A549 (cell line): ENCODE measurements around the gene KLHL29. TPM values are rescaled to one million over a fixed set of nuclear protein-coding genes. Genes with fewer than 3 reads are reported as not detected.

ENCODE experiments used
- ATAC-seq, 2 experiments: fragments of 200-7000 bp in 1 of 2; fragments of >200 bp in 1 of 2; cut with Nextera tagmentation in 1 of 2; cut with Tn5 transposase in 1 of 2; 3 replicates each; pipeline versions ENCODE4 v1.8.0 to v1.9.1; 2018 to 2020; ENCODE audit warnings: mild to moderate bottlenecking in 1 of 2, moderate library complexity in 1 of 2
- CTCF ChIA-PET: fragments of 300-600 bp; sonication (Branson Sonifier 250); formaldehyde crosslinking; extraction: SDS; loops from one replicate; lab custom pipeline; 2021; ENCODE audit warnings: antibody characterized with exemption, inconsistent platforms; lab: Yijun Ruan, JAX
- POLR2A ChIA-PET: fragments of 350-600 bp; formaldehyde crosslinking; extraction: SDS; loops from one replicate; lab custom pipeline; 2021; ENCODE audit warnings: antibody characterized with exemption, inconsistent platforms; lab: Yijun Ruan, JAX
- DNase-seq, 2 experiments: peaks; one replicate each; pipeline versions ENCODE4 v3.0.0 to v3.0.0-alpha.2; 2011 to 2016; ENCODE audit warnings: low read depth in 1 of 2, low spot score in 1 of 2
- FAIRE-seq: peaks from 2 replicates; lab custom pipeline; 2011; peaks lifted over from hg19 to GRCh38; lab: Jason Lieb, UNC
- H3K27ac ChIP-seq, 2 experiments: fragments of >200 bp; sonication (Bioruptor Twin); formaldehyde crosslinking; 3 replicates each; pipeline ENCODE4 v1.5.1; 2016 to 2017
- H3K4me1 ChIP-seq: fragments of >200 bp; sonication (Bioruptor Twin); formaldehyde crosslinking; 3 replicates; pipeline ENCODE4 v1.6.1; 2016
- H3K4me2 ChIP-seq: fragments of >200 bp; sonication (Bioruptor Twin); formaldehyde crosslinking; 3 replicates; pipeline ENCODE4 v1.6.1; 2016
- H3K4me3 ChIP-seq: fragments of >200 bp; sonication (Bioruptor Twin); formaldehyde crosslinking; 3 replicates; pipeline ENCODE4 v1.5.1; 2016
- H3K9me3 ChIP-seq: fragments of >200 bp; sonication (Bioruptor Twin); formaldehyde crosslinking; 3 replicates; pipeline ENCODE4 v1.6.1; 2016
- BHLHE40 ChIP-seq: IDR thresholded peaks from 2 replicates; pipeline ENCODE4 v1.6.1; 2012; ENCODE audit warnings: low read depth, low read length, inconsistent platforms
- CEBPB ChIP-seq, 2 experiments: fragments of >200 bp in 1 of 2; sonication (Bioruptor Twin) in 1 of 2; formaldehyde crosslinking in 1 of 2; IDR thresholded peaks; 2 replicates each; pipeline ENCODE4 v1.6.1; 2012 to 2016
- CHD4 ChIP-seq: fragments of 200-600 bp; sonication (generic); IDR thresholded peaks from 2 replicates; pipeline ENCODE4 v1.6.1; 2016; ENCODE audit warnings: antibody characterized with exemption, mild to moderate bottlenecking, borderline replicate concordance
- EP300 ChIP-seq, 2 experiments: fragments of >200 bp; sonication (Bioruptor Twin); formaldehyde crosslinking; IDR thresholded peaks; 2 replicates in 1 of 2; 3 replicates in 1 of 2; pipeline ENCODE4 v1.6.1; 2016 to 2017
- FOXS1 ChIP-seq: fragments of 250-450 bp; sonication (Bioruptor Pico); IDR thresholded peaks from 2 replicates; pipeline ENCODE4 v1.5.0; 2020; ENCODE audit warnings: mild to moderate bottlenecking, moderate library complexity
- HOXA7 ChIP-seq: fragments of 250-450 bp; sonication (Bioruptor Pico); IDR thresholded peaks from 2 replicates; pipeline ENCODE4 v1.5.0; 2020; ENCODE audit warnings: mild to moderate bottlenecking, moderate library complexity
- KDM1A ChIP-seq: fragments of 200-600 bp; sonication (generic); IDR thresholded peaks from 2 replicates; pipeline ENCODE4 v1.6.1; 2016; ENCODE audit warnings: low read depth, mild to moderate bottlenecking
- KDM5A ChIP-seq: fragments of 200-600 bp; sonication (generic); IDR thresholded peaks from 2 replicates; pipeline ENCODE4 v1.6.1; 2016; ENCODE audit warnings: antibody characterized with exemption, mild to moderate bottlenecking
- MAFK ChIP-seq: fragments of 450-650 bp; IDR thresholded peaks from 2 replicates; pipeline ENCODE4 v1.6.1; 2014; ENCODE audit not compliant: partially characterized antibody
- MYC ChIP-seq: IDR thresholded peaks from 2 replicates; pipeline ENCODE4 v1.6.1; 2012; ENCODE audit warnings: mild to moderate bottlenecking, inconsistent platforms, low read length, improper control_type of control experiment, borderline replicate concordance
- RAD21 ChIP-seq, 2 experiments: fragments of >200 bp in 1 of 2; sonication (Bioruptor Twin) in 1 of 2; formaldehyde crosslinking in 1 of 2; IDR thresholded peaks in 1 of 2; conservative IDR thresholded peaks in 1 of 2; 2 replicates in 1 of 2; 3 replicates in 1 of 2; pipeline ENCODE4 v1.6.1; 2012 to 2018; ENCODE audit warnings: inconsistent platforms in 1 of 2
- RNF2 ChIP-seq: fragments of 200-600 bp; sonication (generic); IDR thresholded peaks from 2 replicates; pipeline ENCODE4 v1.6.1; 2016; ENCODE audit warnings: low read depth, mild to moderate bottlenecking, antibody characterized with exemption, moderate library complexity, borderline replicate concordance
- SREBF2 ChIP-seq: fragments of 450-650 bp; IDR thresholded peaks from 2 replicates; pipeline ENCODE4 v1.6.1; 2014; ENCODE audit warnings: mild to moderate bottlenecking, moderate library complexity
- TP53 ChIP-seq: fragments of 250-450 bp; sonication (Bioruptor Pico); IDR thresholded peaks from 2 replicates; pipeline ENCODE4 v1.5.0; 2021; ENCODE audit warnings: mild to moderate bottlenecking, moderate library complexity
- ZFP36 ChIP-seq: fragments of 450-650 bp; IDR thresholded peaks from 2 replicates; pipeline ENCODE4 v1.6.1; 2014; ENCODE audit warnings: borderline replicate concordance; ENCODE audit not compliant: partially characterized antibody
- ZSCAN20 ChIP-seq: fragments of 250-450 bp; sonication (Bioruptor Pico); IDR thresholded peaks from 2 replicates; pipeline ENCODE4 v1.8.0; 2022; ENCODE audit warnings: mild to moderate bottlenecking, moderate library complexity
- WGBS: methylation state at CpG from one replicate; pipeline ENCODE4 v1.1.6; 2017; ENCODE audit errors: missing lambda C conversion rate; 5-methylcytosine and 5-hydroxymethylcytosine counted together
- polyA plus RNA-seq, 4 experiments: library from polyadenylated mRNA; depleted of rRNA in 3 of 4; stranded (reverse); fragments of >200 nt; fragmentation: RNase III in 1 of 4; extraction: RNeasy Plus Mini Kit Qiagen cat#74134 plus additional on column Dnase treatment in 1 of 4; gene quantifications; 2 replicates in 3 of 4; 3 replicates in 1 of 4; pipeline ENCODE4 v1.2.3, GENCODE V29; 2011 to 2017
- TF ChIP-seq, protein P1 (sequence below): fragments of >200 bp; sonication (Bioruptor Twin); formaldehyde crosslinking; IDR thresholded peaks from 3 replicates; pipeline ENCODE4 v1.5.1; 2016
- TF ChIP-seq, protein P2 (sequence below): IDR thresholded peaks from 2 replicates; pipeline ENCODE4 v1.6.1; 2012
- TF ChIP-seq, protein P3 (sequence below): IDR thresholded peaks from 2 replicates; pipeline ENCODE4 v1.6.1; 2012
- TF ChIP-seq, protein P4 (sequence below): fragments of 450-650 bp; IDR thresholded peaks from 2 replicates; pipeline ENCODE4 v1.6.1; 2014; ENCODE audit warnings: antibody characterized with exemption
- TF ChIP-seq, protein P5 (sequence below): IDR thresholded peaks from 2 replicates; pipeline ENCODE4 v1.6.1; 2012; ENCODE audit warnings: low read depth, borderline replicate concordance
- TF ChIP-seq, protein P6 (sequence below): fragments of >200 bp; sonication (Bioruptor Twin); formaldehyde crosslinking; IDR thresholded peaks from 2 replicates; pipeline ENCODE4 v1.6.1; 2016

KLHL29 gene
- polyA plus RNA-seq, 2 of the 4 experiments (the other 2 are of a cell fraction), result 1.3 to 2.5 TPM

DNA sequence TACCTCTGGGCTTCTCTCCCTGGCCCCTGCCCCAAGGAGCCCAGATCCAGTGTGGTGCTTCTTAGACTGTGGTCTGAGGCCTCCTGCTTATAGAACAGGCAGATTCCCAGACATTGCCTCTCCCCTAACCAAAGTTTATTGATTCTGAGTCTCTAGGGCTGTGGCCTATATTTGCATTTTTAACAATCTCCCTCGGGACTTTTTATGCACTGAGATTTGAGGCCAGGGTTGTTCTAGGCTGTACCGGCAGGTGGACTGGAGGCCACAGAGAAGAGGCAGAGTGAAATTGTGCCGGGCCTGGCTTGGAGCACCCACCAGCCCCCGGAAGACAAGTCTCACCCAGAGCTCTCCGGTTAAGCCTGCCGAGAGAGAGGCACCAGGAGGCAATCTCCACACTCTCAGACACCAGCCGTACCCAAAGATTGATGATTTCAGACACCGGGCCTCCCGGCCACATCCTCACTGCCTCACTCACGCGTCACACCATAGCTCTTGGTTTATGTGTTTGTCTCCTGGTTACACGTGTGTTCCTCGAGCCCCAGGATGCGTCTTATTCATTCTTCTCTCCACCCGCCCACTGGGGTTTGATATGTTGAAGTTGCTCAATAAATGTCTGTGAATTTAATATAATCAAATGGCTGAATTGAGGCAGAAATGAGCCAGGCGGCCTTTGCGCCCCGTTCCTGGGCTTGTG is 203.7 kb downstream of the KLHL29 start:
- ATAC-seq (no peak), FAIRE-seq (no peak), DNase-seq (no peak)
- no peak overlapping the region for H3K4me2 ChIP-seq
- H3K4me3 ChIP-seq, result no peak overlapping the region
- TF ChIP-seq, protein P1, sequence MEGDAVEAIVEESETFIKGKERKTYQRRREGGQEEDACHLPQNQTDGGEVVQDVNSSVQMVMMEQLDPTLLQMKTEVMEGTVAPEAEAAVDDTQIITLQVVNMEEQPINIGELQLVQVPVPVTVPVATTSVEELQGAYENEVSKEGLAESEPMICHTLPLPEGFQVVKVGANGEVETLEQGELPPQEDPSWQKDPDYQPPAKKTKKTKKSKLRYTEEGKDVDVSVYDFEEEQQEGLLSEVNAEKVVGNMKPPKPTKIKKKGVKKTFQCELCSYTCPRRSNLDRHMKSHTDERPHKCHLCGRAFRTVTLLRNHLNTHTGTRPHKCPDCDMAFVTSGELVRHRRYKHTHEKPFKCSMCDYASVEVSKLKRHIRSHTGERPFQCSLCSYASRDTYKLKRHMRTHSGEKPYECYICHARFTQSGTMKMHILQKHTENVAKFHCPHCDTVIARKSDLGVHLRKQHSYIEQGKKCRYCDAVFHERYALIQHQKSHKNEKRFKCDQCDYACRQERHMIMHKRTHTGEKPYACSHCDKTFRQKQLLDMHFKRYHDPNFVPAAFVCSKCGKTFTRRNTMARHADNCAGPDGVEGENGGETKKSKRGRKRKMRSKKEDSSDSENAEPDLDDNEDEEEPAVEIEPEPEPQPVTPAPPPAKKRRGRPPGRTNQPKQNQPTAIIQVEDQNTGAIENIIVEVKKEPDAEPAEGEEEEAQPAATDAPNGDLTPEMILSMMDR, result no peak
- TF ChIP-seq KDM1A (no peak), RAD21 (conservative IDR thresholded peaks at IDR 0.05 in 1 of 2, IDR thresholded peaks at IDR 0.05 in 1 of 2) (no peak), RNF2 (no peak), MAFK (no peak), BHLHE40 (no peak), ZSCAN20 (no peak), FOXS1 (no peak), ZFP36 (no peak), CHD4 (no peak), KDM5A (no peak), CEBPB (IDR thresholded peaks at IDR 0.05) (no peak), MYC (no peak), SREBF2 (no peak), TP53 (CRISPR knock-in tag) (no peak)
- TF ChIP-seq, protein P2, sequence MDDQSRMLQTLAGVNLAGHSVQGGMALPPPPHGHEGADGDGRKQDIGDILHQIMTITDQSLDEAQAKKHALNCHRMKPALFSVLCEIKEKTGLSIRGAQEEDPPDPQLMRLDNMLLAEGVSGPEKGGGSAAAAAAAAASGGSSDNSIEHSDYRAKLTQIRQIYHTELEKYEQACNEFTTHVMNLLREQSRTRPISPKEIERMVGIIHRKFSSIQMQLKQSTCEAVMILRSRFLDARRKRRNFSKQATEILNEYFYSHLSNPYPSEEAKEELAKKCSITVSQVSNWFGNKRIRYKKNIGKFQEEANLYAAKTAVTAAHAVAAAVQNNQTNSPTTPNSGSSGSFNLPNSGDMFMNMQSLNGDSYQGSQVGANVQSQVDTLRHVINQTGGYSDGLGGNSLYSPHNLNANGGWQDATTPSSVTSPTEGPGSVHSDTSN, result no peak
- TF ChIP-seq, protein P3, sequence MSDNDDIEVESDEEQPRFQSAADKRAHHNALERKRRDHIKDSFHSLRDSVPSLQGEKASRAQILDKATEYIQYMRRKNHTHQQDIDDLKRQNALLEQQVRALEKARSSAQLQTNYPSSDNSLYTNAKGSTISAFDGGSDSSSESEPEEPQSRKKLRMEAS, result no peak
- TF ChIP-seq, protein P4, sequence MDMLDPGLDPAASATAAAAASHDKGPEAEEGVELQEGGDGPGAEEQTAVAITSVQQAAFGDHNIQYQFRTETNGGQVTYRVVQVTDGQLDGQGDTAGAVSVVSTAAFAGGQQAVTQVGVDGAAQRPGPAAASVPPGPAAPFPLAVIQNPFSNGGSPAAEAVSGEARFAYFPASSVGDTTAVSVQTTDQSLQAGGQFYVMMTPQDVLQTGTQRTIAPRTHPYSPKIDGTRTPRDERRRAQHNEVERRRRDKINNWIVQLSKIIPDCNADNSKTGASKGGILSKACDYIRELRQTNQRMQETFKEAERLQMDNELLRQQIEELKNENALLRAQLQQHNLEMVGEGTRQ, result no peak
- TF ChIP-seq, protein P5, sequence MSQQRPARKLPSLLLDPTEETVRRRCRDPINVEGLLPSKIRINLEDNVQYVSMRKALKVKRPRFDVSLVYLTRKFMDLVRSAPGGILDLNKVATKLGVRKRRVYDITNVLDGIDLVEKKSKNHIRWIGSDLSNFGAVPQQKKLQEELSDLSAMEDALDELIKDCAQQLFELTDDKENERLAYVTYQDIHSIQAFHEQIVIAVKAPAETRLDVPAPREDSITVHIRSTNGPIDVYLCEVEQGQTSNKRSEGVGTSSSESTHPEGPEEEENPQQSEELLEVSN, result no peak
- CTCF ChIA-PET, result interaction anchor here (1.6 kb wide), 2 partner anchors 9 to 11 kb away, joined by 3 read pairs; no protein-coding TSS in a partner anchor
- WGBS, result 81% methylated on average over 18 of the region's 18 CpGs
- H3K9me3 ChIP-seq, result no peaks in the 10 kb centered on the region
- POLR2A ChIA-PET, result no interaction called here
- no peak overlapping the region for H3K27ac ChIP-seq
- no peaks in the 10 kb centered on the region for H3K4me1 ChIP-seq

DNA sequence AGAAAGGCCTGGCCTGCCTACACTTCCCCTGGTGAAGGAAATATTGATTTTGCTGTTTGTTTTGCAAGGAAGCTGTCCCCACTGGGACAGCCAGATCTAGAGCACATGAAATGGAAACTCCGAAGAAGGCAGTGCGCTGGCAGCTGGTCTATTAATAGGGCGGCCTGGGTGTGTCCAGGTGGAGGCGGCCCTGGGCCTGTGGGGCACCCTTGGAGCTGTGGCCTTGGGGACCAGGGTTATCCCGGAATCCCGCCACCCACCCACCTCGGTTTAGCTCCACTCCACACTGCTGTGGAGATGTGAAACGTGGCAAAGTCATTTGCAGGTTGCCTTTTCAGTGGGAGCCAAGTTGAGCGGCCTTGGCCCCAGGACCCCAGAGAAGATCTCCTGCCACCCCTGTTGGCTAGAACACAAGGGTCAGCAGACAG is 204.3 kb downstream of the KLHL29 start:
- Histone ChIP-seq H3K9me3 (no peaks in the 10 kb centered on the region), H3K27ac (no peak overlapping the region), H3K4me3 (no peak overlapping the region)
- CTCF ChIA-PET, result interaction anchor here (1.6 kb wide), 2 partner anchors 10 to 11 kb away, joined by 3 read pairs; no protein-coding TSS in a partner anchor
- TF ChIP-seq, protein P6, sequence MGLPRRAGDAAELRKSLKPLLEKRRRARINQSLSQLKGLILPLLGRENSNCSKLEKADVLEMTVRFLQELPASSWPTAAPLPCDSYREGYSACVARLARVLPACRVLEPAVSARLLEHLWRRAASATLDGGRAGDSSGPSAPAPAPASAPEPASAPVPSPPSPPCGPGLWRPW, result no peak
- TF ChIP-seq EP300 (IDR thresholded peaks at IDR 0.05) (no peak), HOXA7 (CRISPR knock-in tag) (no peak)
- TF ChIP-seq, all 56 proteins: peak for 0
- Histone ChIP-seq H3K4me1 (no peaks in the 10 kb centered on the region), H3K4me2 (no peak overlapping the region)
- WGBS, result 72% methylated on average over 9 of the region's 9 CpGs
- FAIRE-seq (no peak), DNase-seq (no peak), ATAC-seq (no peak)
- POLR2A ChIA-PET, result no interaction called here
